Activated T-cell treated with anti-CD3 and anti-CD28 coated beads, Interleukin-2, amount 50 U/mL, for 24 hours (primary cell): ENCODE measurements around the gene IL22RA1.

Source experiments
- DNase-seq: peaks from one replicate; pipeline ENCODE4 v3.0.0-alpha.2; 2020
- H3K27ac Mint-ChIP-seq: 2 replicates; pipeline ENCODE4 v1.8.0; 2020; ENCODE audit warnings: mild to moderate bottlenecking, mixed read lengths
- H3K27me3 Mint-ChIP-seq: 2 replicates; pipeline ENCODE4 v1.8.0; 2020; ENCODE audit warnings: mixed read lengths
- H3K36me3 Mint-ChIP-seq: 2 replicates; pipeline ENCODE4 v1.8.0; 2020; ENCODE audit warnings: low read depth, mixed read lengths
- H3K4me1 Mint-ChIP-seq: 2 replicates; pipeline ENCODE4 v1.8.0; 2020; ENCODE audit warnings: low read depth, mixed read lengths
- H3K4me3 Mint-ChIP-seq: 2 replicates; pipeline ENCODE4 v1.8.0; 2020; ENCODE audit warnings: mild to moderate bottlenecking, moderate library complexity, mixed read lengths
- H3K9me3 Mint-ChIP-seq: 2 replicates; pipeline ENCODE4 v1.8.0; 2020; ENCODE audit warnings: mixed read lengths

IL22RA1 gene

GRCh38 chr1:24096009-24096738 lies 46.8 kb downstream of the IL22RA1 start:
- DNase-seq: no peak
- Mint-ChIP-seq H3K27me3 (no peaks in the 10 kb centered on the region), H3K36me3 (no peaks in the 10 kb centered on the region), H3K27ac (no peak overlapping the region), H3K4me1 (no peaks in the 10 kb centered on the region), H3K4me3 (no peak overlapping the region), H3K9me3 (no peaks in the 10 kb centered on the region)

DNA sequence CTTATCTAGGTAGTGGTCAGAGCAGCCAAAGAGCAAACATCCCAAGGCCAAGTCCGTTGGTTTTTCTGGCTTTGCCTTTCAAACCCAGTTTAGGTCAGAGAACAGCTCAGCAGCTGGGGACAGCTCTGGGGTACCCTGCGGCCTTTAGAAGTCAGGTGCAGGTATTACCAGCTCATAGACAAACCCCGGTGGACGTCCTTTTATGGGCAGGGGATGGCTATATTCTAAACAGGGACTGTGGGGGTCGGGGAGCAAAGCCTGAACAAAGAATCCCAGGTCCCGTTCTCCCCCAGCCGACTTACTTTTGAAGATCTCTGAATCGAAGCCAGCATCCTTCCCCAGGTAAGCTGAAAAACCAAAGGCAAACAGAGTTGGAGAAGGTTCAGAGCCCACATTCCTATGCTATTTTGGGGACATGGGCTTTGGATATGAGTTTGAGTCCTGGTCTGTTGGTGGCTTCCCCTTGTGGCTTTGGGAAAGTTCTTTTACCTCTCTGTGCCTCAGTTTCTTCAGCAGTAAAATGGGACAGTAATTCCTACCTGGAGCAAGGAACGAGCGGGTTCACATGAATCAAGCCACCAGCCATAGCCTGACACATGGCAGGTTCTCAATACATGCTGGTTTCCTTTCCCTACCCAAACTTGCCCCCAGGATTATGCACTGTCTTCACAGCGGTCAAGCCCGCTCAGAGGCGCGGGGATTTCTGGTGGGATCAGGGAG lies 47.6 kb downstream of the IL22RA1 start:
- DNase-seq: no peak
- Mint-ChIP-seq H3K27ac (no peak overlapping the region), H3K9me3 (no peaks in the 10 kb centered on the region), H3K4me1 (no peaks in the 10 kb centered on the region), H3K4me3 (no peak overlapping the region), H3K36me3 (no peaks in the 10 kb centered on the region), H3K27me3 (no peaks in the 10 kb centered on the region)

DNA sequence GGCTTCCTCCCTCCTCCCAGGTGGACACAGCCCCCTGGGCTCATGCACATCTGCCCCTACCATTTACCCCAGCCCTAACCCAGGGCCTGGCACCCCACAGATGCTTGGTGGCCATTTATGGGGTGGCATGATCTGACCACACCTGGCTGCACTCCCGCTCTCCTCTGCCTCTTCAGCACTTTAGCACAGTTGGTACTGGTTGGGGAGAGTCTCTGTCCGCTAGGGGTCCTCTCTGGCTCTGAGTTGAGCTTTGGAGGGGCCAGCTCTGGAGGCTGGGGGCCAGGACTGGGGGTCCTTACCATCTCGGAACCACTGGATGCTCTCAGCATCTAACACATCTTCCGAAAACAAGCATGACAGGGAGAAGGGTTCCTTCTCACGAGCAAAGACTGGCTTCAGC lies 48.4 kb downstream of the IL22RA1 start:
- no peaks in the 10 kb centered on the region for H3K36me3 Mint-ChIP-seq
- no peaks in the 10 kb centered on the region for H3K4me1 Mint-ChIP-seq
- no peak overlapping the region for H3K4me3 Mint-ChIP-seq
- no peaks in the 10 kb centered on the region for H3K27me3 Mint-ChIP-seq
- DNase-seq: no peak
- H3K27ac Mint-ChIP-seq: no peak overlapping the region
- H3K9me3 Mint-ChIP-seq: no peaks in the 10 kb centered on the region

DNA sequence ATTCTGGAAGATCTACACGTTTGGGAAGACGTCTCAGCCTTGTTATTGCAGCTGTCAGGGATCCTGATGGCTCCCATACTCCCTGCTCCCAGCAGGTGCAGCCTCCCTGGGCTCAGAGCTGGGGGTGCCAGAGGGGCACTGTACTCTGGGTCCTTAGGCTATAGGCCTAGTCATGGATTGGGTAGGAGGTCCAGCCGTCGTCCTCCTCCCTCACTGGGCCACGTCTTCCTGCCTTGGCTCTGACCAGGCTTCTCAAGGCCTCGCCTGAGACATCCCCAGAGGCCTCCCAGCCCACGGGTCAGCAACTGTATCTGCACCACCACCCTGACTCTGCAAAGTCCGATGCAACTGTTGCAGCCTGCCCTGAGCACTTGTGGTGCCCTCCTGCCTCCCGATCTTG lies 49.2 kb downstream of the IL22RA1 start:
- Mint-ChIP-seq H3K4me3 (no peak overlapping the region), H3K9me3 (no peaks in the 10 kb centered on the region), H3K36me3 (no peaks in the 10 kb centered on the region), H3K27me3 (no peaks in the 10 kb centered on the region), H3K4me1 (no peaks in the 10 kb centered on the region), H3K27ac (no peak overlapping the region)
- DNase-seq: no peak

DNA sequence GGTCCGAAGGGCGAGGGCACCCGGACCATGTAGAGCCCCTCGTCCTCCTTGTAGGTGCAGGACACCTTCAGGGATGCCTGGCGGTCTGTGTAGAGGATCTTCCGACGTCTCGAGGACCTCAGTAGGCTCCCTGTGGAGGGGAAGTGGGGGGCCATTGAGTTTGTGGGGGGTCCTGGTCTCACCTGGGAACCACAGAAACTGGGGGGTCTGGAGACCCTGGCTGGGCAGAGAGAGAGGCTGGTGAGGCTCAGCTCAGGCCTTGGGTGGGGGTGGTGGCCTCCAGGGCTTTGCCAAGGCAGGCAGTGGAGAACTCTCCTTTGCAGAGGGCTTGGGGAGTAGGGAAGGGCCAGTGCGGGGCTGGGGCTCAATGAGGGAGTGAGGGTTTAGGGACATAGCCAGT lies 50.0 kb downstream of the IL22RA1 start:
- Mint-ChIP-seq H3K27ac (no peak overlapping the region), H3K4me3 (no peak overlapping the region), H3K9me3 (no peaks in the 10 kb centered on the region), H3K4me1 (no peaks in the 10 kb centered on the region), H3K27me3 (no peaks in the 10 kb centered on the region), H3K36me3 (no peaks in the 10 kb centered on the region)
- DNase-seq: no peak

GRCh38 chr1:24091971-24092482 lies 50.9 kb downstream of the IL22RA1 start:
- Mint-ChIP-seq H3K4me1 (no peaks in the 10 kb centered on the region), H3K4me3 (no peak overlapping the region), H3K27me3 (no peaks in the 10 kb centered on the region), H3K9me3 (no peaks in the 10 kb centered on the region), H3K27ac (no peak overlapping the region), H3K36me3 (no peaks in the 10 kb centered on the region)
- DNase-seq: no peak

GRCh38 chr1:24090736-24091135 lies 52.2 kb downstream of the IL22RA1 start:
- Mint-ChIP-seq H3K4me3 (no peak overlapping the region), H3K27ac (no peak overlapping the region), H3K27me3 (no peaks in the 10 kb centered on the region), H3K36me3 (no peaks in the 10 kb centered on the region), H3K9me3 (no peaks in the 10 kb centered on the region), H3K4me1 (no peaks in the 10 kb centered on the region)
- DNase-seq: no peak

DNA sequence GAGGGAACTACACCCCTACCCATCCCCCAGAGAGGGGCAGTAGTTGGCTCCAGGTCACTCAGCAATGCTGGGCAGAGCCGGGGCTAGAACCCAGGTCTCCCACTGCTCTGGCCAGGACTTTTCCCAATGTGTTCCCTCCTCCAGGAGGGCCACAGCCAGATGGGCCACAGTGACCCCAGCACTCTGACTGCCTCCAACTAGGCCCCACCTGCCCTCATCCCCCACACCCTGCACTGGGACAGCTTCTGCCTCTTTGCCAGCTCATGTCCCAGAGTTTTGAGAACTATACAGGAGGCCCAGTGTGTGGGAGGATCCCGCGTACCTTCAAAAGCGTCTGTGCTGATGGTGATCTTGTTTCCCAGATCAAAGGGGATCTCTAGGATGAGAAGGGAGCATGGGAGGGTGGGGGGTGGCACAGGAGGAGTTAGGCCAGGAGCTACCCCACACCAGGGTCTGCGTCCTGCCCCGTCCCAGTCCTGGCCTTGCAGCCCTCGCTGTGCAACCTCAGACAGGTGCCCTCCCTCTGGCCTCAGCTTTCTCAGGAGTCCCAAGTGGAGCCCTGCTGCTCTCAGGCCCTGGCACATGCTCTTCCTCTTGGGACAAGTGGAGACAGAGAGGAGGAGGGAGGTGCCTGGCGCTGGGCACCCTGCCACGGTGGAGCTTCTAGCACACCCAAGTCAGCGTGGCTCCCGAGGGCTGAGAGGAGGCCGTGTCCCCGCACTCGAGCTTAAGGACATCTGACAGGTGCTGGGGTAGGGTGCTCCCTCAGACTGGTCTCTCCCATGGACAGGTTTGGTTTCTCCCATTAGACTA lies 53.0 kb downstream of the IL22RA1 start:
- H3K9me3 Mint-ChIP-seq: no peaks in the 10 kb centered on the region
- no peaks in the 10 kb centered on the region for H3K4me1 Mint-ChIP-seq
- H3K36me3 Mint-ChIP-seq: no peaks in the 10 kb centered on the region
- H3K27me3 Mint-ChIP-seq: peaks cover 2% of the 10 kb centered on the region
- H3K27ac Mint-ChIP-seq: no peak overlapping the region
- no peak for DNase-seq
- no peak overlapping the region for H3K4me3 Mint-ChIP-seq

DNA sequence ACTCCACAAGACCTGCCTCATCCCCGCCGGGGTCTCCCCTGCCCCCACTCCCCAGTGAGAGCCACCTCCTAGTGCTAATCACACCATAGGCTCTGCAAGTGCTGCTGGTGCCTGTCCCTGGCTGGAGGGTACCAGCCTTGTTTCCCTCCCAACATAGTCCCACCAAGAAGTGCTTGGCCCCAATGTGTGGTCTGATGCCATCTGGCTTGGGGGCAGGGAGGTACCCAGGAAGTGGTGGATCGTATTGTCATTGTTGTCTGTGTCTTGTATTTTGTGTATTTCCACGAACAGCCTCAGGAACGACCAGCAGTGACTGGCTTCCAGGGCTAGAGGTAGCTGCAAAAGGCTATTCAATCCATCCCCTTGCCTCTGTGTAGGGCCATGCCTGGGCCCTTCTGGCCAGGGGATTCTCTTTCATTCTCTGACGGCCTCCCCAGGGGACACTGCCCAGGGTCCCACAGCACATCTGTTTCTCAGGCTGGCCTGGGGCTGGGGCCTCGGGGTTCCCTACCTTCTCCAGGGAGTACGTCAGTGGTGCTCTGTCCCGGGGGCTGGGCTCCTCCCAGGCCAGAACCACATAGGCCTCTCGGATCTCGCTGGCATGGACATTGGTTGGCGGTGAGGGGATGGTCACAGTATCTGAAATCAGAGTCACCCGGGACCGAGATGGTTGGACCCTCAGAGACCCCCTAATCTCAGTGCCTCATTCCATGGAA lies 53.8 kb downstream of the IL22RA1 start:
- no peaks in the 10 kb centered on the region for H3K4me1 Mint-ChIP-seq
- H3K27ac Mint-ChIP-seq: no peak overlapping the region
- H3K9me3 Mint-ChIP-seq: no peaks in the 10 kb centered on the region

DNA sequence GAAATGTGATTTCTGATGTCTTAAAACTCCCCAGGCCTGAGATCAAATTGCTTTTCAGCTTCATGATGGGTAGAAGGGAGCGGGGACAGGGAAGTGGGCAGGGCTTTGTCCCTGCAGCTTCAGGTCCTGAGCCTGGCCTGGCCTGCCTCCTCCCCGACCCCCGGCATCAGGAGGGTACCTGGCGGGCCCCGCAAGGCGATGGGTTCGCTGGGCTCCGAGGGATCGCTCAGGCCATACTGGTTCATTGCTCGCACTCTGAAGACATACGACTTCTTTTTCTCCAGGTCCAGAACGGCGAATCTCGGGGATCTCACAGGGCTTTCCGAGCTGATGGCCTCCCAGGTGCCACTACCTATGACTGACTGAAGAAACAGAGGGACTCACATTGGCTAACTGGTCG lies 56.5 kb downstream of the IL22RA1 start:
- no peaks in the 10 kb centered on the region for H3K4me1 Mint-ChIP-seq
- no peak for DNase-seq
- no peak overlapping the region for H3K4me3 Mint-ChIP-seq
- H3K9me3 Mint-ChIP-seq: no peaks in the 10 kb centered on the region
- H3K36me3 Mint-ChIP-seq: no peaks in the 10 kb centered on the region
- no peak overlapping the region for H3K27ac Mint-ChIP-seq
- peaks cover 5% of the 10 kb centered on the region for H3K27me3 Mint-ChIP-seq

More for the DNA sequence above, 53.8 kb downstream of the IL22RA1 start:
- H3K36me3 Mint-ChIP-seq: no peaks in the 10 kb centered on the region
- no peak for DNase-seq
- peaks cover 5% of the 10 kb centered on the region for H3K27me3 Mint-ChIP-seq
- no peak overlapping the region for H3K4me3 Mint-ChIP-seq

GRCh38 chr1:24085546-24085945 lies 57.4 kb downstream of the IL22RA1 start:
- H3K4me3 Mint-ChIP-seq: no peak overlapping the region
- H3K27me3 Mint-ChIP-seq: peaks cover 5% of the 10 kb centered on the region
- no peak overlapping the region for H3K27ac Mint-ChIP-seq
- H3K9me3 Mint-ChIP-seq: no peaks in the 10 kb centered on the region
- H3K36me3 Mint-ChIP-seq: no peaks in the 10 kb centered on the region
- no peaks in the 10 kb centered on the region for H3K4me1 Mint-ChIP-seq
- DNase-seq: no peak

DNA sequence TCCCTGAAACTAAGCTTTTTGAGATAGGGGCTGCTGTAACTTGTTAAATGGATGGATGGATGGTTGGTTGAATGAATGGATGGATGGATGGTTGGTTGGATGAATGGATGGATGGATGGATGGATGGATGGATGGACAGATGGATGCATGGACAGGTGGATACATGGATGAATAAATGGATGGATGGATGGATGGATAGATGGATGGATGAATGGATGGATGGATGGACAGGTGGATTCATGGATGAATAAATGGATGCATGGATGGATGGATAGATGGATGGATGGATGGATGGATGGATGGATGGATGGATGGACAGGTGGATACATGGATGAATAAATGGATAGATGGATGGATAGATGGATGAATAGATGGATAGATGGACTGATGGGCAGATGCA lies 57.9 kb downstream of the IL22RA1 start:
- no peak overlapping the region for H3K27ac Mint-ChIP-seq
- no peaks in the 10 kb centered on the region for H3K36me3 Mint-ChIP-seq
- H3K27me3 Mint-ChIP-seq: peaks cover 5% of the 10 kb centered on the region
- no peak for DNase-seq
- H3K4me3 Mint-ChIP-seq: no peak overlapping the region
- no peaks in the 10 kb centered on the region for H3K9me3 Mint-ChIP-seq
- H3K4me1 Mint-ChIP-seq: no peaks in the 10 kb centered on the region

DNA sequence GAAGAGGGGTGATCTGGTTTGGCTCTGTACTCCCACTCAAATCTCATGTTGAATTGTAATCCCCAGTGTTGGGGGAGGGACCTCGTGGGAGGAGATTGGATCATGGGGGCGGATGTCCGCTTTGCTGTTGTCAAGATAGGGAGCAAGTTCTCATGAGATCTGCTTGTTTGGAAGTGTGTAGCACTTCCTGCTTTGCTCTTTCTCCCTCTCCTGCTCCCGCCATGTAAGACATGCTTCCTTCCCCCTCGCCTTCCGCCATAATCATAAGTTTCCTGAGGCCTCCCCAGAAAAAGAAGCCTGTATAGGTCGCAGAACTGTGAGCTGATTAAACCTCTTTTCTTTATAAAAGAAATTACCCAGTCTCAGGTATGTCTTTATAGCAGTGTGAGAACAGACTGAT lies 58.9 kb downstream of the IL22RA1 start:
- Mint-ChIP-seq H3K36me3 (no peaks in the 10 kb centered on the region), H3K9me3 (no peaks in the 10 kb centered on the region), H3K27me3 (peaks cover 5% of the 10 kb centered on the region)

DNA sequence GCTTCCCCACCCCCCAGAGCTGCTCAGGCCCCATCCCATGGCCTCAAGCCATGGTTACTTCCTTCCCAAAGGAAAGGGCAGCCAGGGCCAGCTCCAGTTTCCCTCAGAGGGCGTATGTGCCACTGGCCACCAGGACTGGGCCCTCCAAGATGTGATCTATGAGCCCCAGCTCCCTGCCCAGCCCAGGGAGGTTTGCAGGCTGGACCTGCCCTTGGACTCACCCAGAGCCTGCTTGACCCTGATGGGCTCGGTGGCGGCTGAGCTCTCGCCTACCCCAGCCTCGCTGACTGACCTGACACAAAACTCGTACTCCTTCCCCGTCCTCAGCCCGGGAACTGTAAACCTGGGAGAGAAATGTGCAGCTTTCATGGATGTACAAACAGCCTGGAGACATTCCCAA lies 60.6 kb downstream of the IL22RA1 start:
- H3K9me3 Mint-ChIP-seq: no peaks in the 10 kb centered on the region
- no peaks in the 10 kb centered on the region for H3K36me3 Mint-ChIP-seq
- no peaks in the 10 kb centered on the region for H3K4me1 Mint-ChIP-seq
- H3K27ac Mint-ChIP-seq: no peak overlapping the region
- no peak for DNase-seq
- H3K27me3 Mint-ChIP-seq: peaks cover 5% of the 10 kb centered on the region
- H3K4me3 Mint-ChIP-seq: no peak overlapping the region

More for the DNA sequence above, 58.9 kb downstream of the IL22RA1 start:
- H3K4me1 Mint-ChIP-seq: no peaks in the 10 kb centered on the region
- no peak for DNase-seq
- no peak overlapping the region for H3K27ac Mint-ChIP-seq
- H3K4me3 Mint-ChIP-seq: no peak overlapping the region
